ENCODE measurements around the gene ZNF296. TPM values are rescaled to one million over a fixed set of nuclear protein-coding genes. Genes with fewer than 3 reads are reported as not detected.

The ZNF296 gene
- total and polyA plus RNA-seq, 7 experiments from 2014 or later = 0.57 to 3.6 (median 1.2) TPM

- H3K4me3 Mint-ChIP-seq = peak overlapping the region in 8 of 10 donors; percentile 3 to 73 (median 50)
- peaks cover 39 to 54% (median 43%) of the 10 kb centered on the region in 7 donors for H3K4me1 Mint-ChIP-seq
- ATAC-seq = peak; percentile 85
- ChIA-PET CTCF (no interaction called here), POLR2A (no interaction called here)
- Histone ChIP-seq H3K27ac (ENCODE audit: low read depth, low read length) (peak overlapping the region; percentile 6), H3K4me1 (ENCODE audit: control insufficient read depth in 2 of 2, insufficient read depth in 2 of 2, low read length in 2 of 2) (peaks cover 3 to 12% of the 10 kb centered on the region in 2 donors), H3K4me3 (ENCODE audit: low read length) (no peak overlapping the region), H3K27me3 (ENCODE audit: control insufficient read depth in 2 of 2, insufficient read depth in 2 of 2, low read length in 2 of 2) (no peaks in the 10 kb centered on the region), H3K9me3 (ENCODE audit: control insufficient read depth in 2 of 3, low read length in 3 of 3) (no peaks in the 10 kb centered on the region), H3K36me3 (ENCODE audit: control insufficient read depth in 2 of 3, insufficient read depth in 3 of 3, low read length in 3 of 3) (peaks cover 0 to 51% (median 12%) of the 10 kb centered on the region in 3 experiments)
- peak in 3 of 9 donors; percentile 9 to 19 (median 18) for DNase-seq
- H3K36me3 Mint-ChIP-seq = peaks cover 0 to 16% (median 3%) of the 10 kb centered on the region in 5 donors
- no peaks in the 10 kb centered on the region for H3K9me3 Mint-ChIP-seq
- H3K27me3 Mint-ChIP-seq = no peaks in the 10 kb centered on the region
- peak overlapping the region; percentile 45 to 81 (median 69) for H3K27ac Mint-ChIP-seq
- intact Hi-C loops (cut with micrococcal nuclease) = loop anchor here in 1 of 2 donors (2.0 kb wide), 1 partner anchor 30 kb away; no protein-coding TSS in a partner anchor
Measured at GRCh38 chr19:45047188-45047797, 29.0 kb downstream of the ZNF296 start.

- H3K27ac ChIP-seq (ENCODE audit: low read depth, low read length) = no peak overlapping the region
- POLR2A ChIA-PET = no interaction called here
Measured at GRCh38 chr19:45046355-45046754, 29.9 kb downstream of the ZNF296 start.

GRCh38 chr19:45045671-45046353, 30.5 kb downstream of the ZNF296 start:
- intact Hi-C loops (cut with micrococcal nuclease) = loop anchor here in 1 of 2 donors (2.0 kb wide), 1 partner anchor 29 kb away; no protein-coding TSS in a partner anchor
- CTCF ChIA-PET = interaction anchor here (0.6 kb wide), 1 partner anchor 632 kb away, joined by 5 read pairs; no protein-coding TSS in a partner anchor
- peaks cover 4 to 56% (median 21%) of the 10 kb centered on the region in 3 experiments for H3K36me3 ChIP-seq (ENCODE audit: control insufficient read depth in 2 of 3, insufficient read depth in 3 of 3, low read length in 3 of 3)
- no peak overlapping the region for H3K4me3 ChIP-seq (ENCODE audit: low read length)
- H3K4me1 ChIP-seq (ENCODE audit: control insufficient read depth in 2 of 2, insufficient read depth in 2 of 2, low read length in 2 of 2) = peaks cover 3 to 22% of the 10 kb centered on the region in 2 donors
- H3K27ac ChIP-seq (ENCODE audit: low read depth, low read length) = no peak overlapping the region
- no peaks in the 10 kb centered on the region for H3K27me3 ChIP-seq (ENCODE audit: control insufficient read depth in 2 of 2, insufficient read depth in 2 of 2, low read length in 2 of 2)
- Mint-ChIP-seq H3K27ac (peak overlapping the region in 3 of 9 donors; percentile 32 to 53 (median 46)), H3K4me3 (peak overlapping the region in 1 of 10 donors; percentile 45), H3K36me3 (peaks cover 3 to 21% (median 9%) of the 10 kb centered on the region in 5 donors), H3K9me3 (no peaks in the 10 kb centered on the region), H3K4me1 (peaks cover 42 to 67% (median 56%) of the 10 kb centered on the region in 7 donors), H3K27me3 (no peaks in the 10 kb centered on the region)
- no peak for ATAC-seq
- H3K9me3 ChIP-seq (ENCODE audit: control insufficient read depth in 2 of 3, low read length in 3 of 3) = no peaks in the 10 kb centered on the region
- POLR2A ChIA-PET = interaction anchor here (1.2 kb wide), 1 partner anchor 47 kb away, joined by 4 read pairs; the partner anchor contains the start of gene PPP1R37
- no peak for DNase-seq

More at GRCh38 chr19:45046355-45046754, 29.9 kb downstream of the ZNF296 start:
- Histone ChIP-seq H3K36me3 (ENCODE audit: control insufficient read depth in 2 of 3, insufficient read depth in 3 of 3, low read length in 3 of 3) (peaks cover 4 to 53% (median 18%) of the 10 kb centered on the region in 3 experiments), H3K4me3 (ENCODE audit: low read length) (no peak overlapping the region), H3K27me3 (ENCODE audit: control insufficient read depth in 2 of 2, insufficient read depth in 2 of 2, low read length in 2 of 2) (no peaks in the 10 kb centered on the region), H3K9me3 (ENCODE audit: control insufficient read depth in 2 of 3, low read length in 3 of 3) (no peaks in the 10 kb centered on the region), H3K4me1 (ENCODE audit: control insufficient read depth in 2 of 2, insufficient read depth in 2 of 2, low read length in 2 of 2) (peaks cover 3 to 18% of the 10 kb centered on the region in 2 donors)
- CTCF ChIA-PET = no interaction called here
- DNase-seq (no peak), ATAC-seq (no peak)
- Mint-ChIP-seq H3K9me3 (no peaks in the 10 kb centered on the region), H3K27ac (peak overlapping the region in 2 of 9 donors; percentile 21 to 48), H3K27me3 (no peaks in the 10 kb centered on the region), H3K4me1 (peaks cover 43 to 64% (median 52%) of the 10 kb centered on the region in 7 donors), H3K4me3 (peak overlapping the region in 3 of 10 donors; percentile 35 to 73 (median 69)), H3K36me3 (peaks cover 3 to 20% (median 6%) of the 10 kb centered on the region in 5 donors)
- intact Hi-C loops (cut with micrococcal nuclease) = loop anchor here in 1 of 2 donors (2.0 kb wide), 1 partner anchor 30 kb away; no protein-coding TSS in a partner anchor

DNA sequence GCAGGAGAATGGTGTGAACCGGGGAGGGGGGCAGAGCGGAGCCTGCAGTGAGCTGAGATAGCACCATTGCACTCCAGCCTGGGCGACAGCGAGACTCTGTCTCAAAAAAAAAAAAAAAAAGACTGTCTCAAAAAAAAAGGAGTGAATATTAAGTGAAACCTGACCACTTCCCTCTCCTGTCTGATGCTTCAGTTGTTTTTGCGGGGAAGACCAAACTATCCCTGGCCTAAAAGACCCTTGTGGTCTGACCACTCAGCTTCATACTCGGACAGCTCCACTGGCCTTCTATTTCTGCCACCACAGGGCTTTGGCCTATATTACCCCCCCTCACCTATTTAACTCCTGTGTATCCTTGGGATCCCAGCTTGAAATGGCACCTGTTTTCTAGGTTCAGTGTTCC, 35.2 kb downstream of the ZNF296 start:
- peaks cover 29 to 58% (median 48%) of the 10 kb centered on the region in 7 donors for H3K4me1 Mint-ChIP-seq
- no peak overlapping the region for H3K27ac ChIP-seq (ENCODE audit: low read depth, low read length)
- ChIA-PET POLR2A (interaction anchor here (0.8 kb wide), 1 partner anchor 39 kb away, joined by 5 read pairs; no protein-coding TSS in a partner anchor), CTCF (interaction anchor here (0.5 to 2.0 kb wide), 3 partner anchors 20 to 332 kb away, joined by 3 to 6 read pairs (median 4); partner anchors contain the start of gene BLOC1S3)
- no peaks in the 10 kb centered on the region for H3K27me3 ChIP-seq (ENCODE audit: control insufficient read depth in 2 of 2, insufficient read depth in 2 of 2, low read length in 2 of 2)
- no peak for ATAC-seq
- H3K4me3 ChIP-seq (ENCODE audit: low read length) = no peak overlapping the region
- H3K36me3 Mint-ChIP-seq = peaks cover 6 to 22% (median 9%) of the 10 kb centered on the region in 5 donors
- H3K9me3 Mint-ChIP-seq = peaks cover 0 to 4% (median 0%) of the 10 kb centered on the region in 11 donors
- no peak for DNase-seq
- H3K4me3 Mint-ChIP-seq = peak overlapping the region; percentile 42 to 100 (median 69)
- H3K27ac Mint-ChIP-seq = peak overlapping the region in 5 of 9 donors; percentile 28 to 79 (median 49)
- intact Hi-C loops (cut with micrococcal nuclease) = no loop called here
- peaks cover 11 to 57% (median 24%) of the 10 kb centered on the region in 3 experiments for H3K36me3 ChIP-seq (ENCODE audit: control insufficient read depth in 2 of 3, insufficient read depth in 3 of 3, low read length in 3 of 3)
- H3K4me1 ChIP-seq (ENCODE audit: control insufficient read depth in 2 of 2, insufficient read depth in 2 of 2, low read length in 2 of 2) = peaks cover 15 to 29% of the 10 kb centered on the region in 2 donors
- no peaks in the 10 kb centered on the region for H3K9me3 ChIP-seq (ENCODE audit: control insufficient read depth in 2 of 3, low read length in 3 of 3)
- no peaks in the 10 kb centered on the region for H3K27me3 Mint-ChIP-seq

GRCh38 chr19:45040059-45040771, 36.1 kb downstream of the ZNF296 start:
- ChIA-PET CTCF (interaction anchor here (1.5 to 1.6 kb wide), 2 partner anchors 19 to 52 kb away, joined by 3 to 8 read pairs; no protein-coding TSS in a partner anchor), POLR2A (interaction anchor here (1.2 to 3.3 kb wide), 5 partner anchors 9 to 138 kb away, joined by 4 to 18 read pairs (median 10); partner anchors contain the start of genes BLOC1S3, PPP1R37, RELB and TRAPPC6A)
- Mint-ChIP-seq H3K9me3 (peaks cover 0 to 4% (median 0%) of the 10 kb centered on the region in 11 donors), H3K4me1 (peaks cover 26 to 49% (median 39%) of the 10 kb centered on the region in 7 donors), H3K36me3 (peaks cover 3 to 26% (median 9%) of the 10 kb centered on the region in 5 donors), H3K4me3 (peak overlapping the region; percentile 89 to 100 (median 99)), H3K27me3 (no peaks in the 10 kb centered on the region), H3K27ac (peak overlapping the region; percentile 21 to 98 (median 94))
- Histone ChIP-seq H3K9me3 (ENCODE audit: control insufficient read depth in 2 of 3, low read length in 3 of 3) (peaks cover 0 to 4% (median 0%) of the 10 kb centered on the region in 3 experiments), H3K36me3 (ENCODE audit: control insufficient read depth in 2 of 3, insufficient read depth in 3 of 3, low read length in 3 of 3) (peaks cover 11 to 56% (median 22%) of the 10 kb centered on the region in 3 experiments), H3K4me3 (ENCODE audit: low read length) (peak overlapping the region; percentile 85), H3K4me1 (ENCODE audit: control insufficient read depth in 2 of 2, insufficient read depth in 2 of 2, low read length in 2 of 2) (peaks cover 15 to 24% of the 10 kb centered on the region in 2 donors), H3K27ac (ENCODE audit: low read depth, low read length) (peak overlapping the region; percentile 100), H3K27me3 (ENCODE audit: control insufficient read depth in 2 of 2, insufficient read depth in 2 of 2, low read length in 2 of 2) (no peaks in the 10 kb centered on the region)
- ATAC-seq (no peak), DNase-seq (no peak)
- intact Hi-C loops (cut with micrococcal nuclease) = no loop called here

Measured in naive thymus-derived CD4-positive, alpha-beta T cell (primary cell).